ENCODE measurements around the gene PBRM1. TPM values are rescaled to one million over a fixed set of nuclear protein-coding genes. Genes with fewer than 3 reads are reported as not detected.

Gene PBRM1
- total and polyA plus RNA-seq, 7 donors, result 8.4 to 94.2 (median 82.8) TPM

DNA sequence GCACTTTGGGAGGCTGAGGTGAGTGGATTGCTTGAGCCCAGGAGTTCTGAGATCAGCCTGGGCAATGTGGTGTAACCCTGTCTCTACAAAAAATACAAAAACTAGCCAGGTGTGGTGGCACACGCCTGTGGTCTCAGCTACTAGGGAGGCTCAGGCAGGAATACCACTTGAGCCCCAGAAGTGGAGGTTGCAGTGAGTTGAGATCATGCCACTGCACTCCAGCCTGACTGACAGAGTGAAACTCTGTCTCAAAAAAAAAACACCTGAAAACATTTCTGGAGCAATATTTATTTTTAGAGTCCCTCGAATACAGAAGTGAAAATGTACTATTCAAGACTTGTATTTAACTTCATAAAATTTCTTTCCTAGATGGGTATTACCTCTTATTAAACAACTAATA is 24.8 kb upstream of the PBRM1 start:
- WGBS, 2 donors, result 77 to 83% methylated on average over 2 of the region's 2 CpGs
- H3K4me1 ChIP-seq, result peaks cover 0 to 23% (median 16%) of the 10 kb centered on the region in 4 donors
- no peak for DNase-seq

DNA sequence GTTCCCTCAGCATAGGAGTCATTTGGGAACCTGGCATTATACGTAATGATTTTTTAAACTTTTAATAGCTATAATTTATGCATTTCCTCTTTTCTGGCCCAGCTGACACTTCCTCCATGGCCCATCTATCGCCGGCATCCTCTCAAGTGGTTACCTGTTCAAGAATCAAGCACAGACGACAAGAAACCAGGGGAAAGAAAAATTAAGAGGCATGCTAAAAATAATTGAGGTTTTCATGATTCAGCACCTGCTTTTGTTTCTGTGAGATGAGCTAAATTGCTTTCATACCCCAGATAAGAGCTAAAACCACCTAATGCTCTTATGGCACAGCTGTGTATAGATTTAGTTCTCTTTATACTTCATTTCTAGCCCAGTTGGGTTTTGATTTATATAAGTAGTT is 21.9 kb upstream of the PBRM1 start:
- Histone ChIP-seq H3K4me3 (no peak overlapping the region), H3K4me1 (peaks cover 0 to 41% (median 31%) of the 10 kb centered on the region in 4 donors), H3K9me3 (no peaks in the 10 kb centered on the region), H3K36me3 (peaks cover 5 to 38% (median 11%) of the 10 kb centered on the region in 4 donors), H3K27ac (no peak overlapping the region), H3K27me3 (no peaks in the 10 kb centered on the region)
- intact Hi-C loops (cut with DNase I), result loop anchor here (5.0 kb wide), 1 partner anchor 170 kb away; the partner anchor contains the start of gene UQCC5
- TF ChIP-seq, protein P1, sequence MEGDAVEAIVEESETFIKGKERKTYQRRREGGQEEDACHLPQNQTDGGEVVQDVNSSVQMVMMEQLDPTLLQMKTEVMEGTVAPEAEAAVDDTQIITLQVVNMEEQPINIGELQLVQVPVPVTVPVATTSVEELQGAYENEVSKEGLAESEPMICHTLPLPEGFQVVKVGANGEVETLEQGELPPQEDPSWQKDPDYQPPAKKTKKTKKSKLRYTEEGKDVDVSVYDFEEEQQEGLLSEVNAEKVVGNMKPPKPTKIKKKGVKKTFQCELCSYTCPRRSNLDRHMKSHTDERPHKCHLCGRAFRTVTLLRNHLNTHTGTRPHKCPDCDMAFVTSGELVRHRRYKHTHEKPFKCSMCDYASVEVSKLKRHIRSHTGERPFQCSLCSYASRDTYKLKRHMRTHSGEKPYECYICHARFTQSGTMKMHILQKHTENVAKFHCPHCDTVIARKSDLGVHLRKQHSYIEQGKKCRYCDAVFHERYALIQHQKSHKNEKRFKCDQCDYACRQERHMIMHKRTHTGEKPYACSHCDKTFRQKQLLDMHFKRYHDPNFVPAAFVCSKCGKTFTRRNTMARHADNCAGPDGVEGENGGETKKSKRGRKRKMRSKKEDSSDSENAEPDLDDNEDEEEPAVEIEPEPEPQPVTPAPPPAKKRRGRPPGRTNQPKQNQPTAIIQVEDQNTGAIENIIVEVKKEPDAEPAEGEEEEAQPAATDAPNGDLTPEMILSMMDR (IDR thresholded peaks at IDR 0.05), result no peak
- no peak for TF ChIP-seq POLR2AphosphoS5 (IDR thresholded peaks at IDR 0.05)
- TF ChIP-seq EP300 (IDR thresholded peaks at IDR 0.05), result no peak
- no peak for TF ChIP-seq POLR2A (IDR thresholded peaks at IDR 0.05)
- no peak for DNase-seq
- WGBS, 2 donors, result 53 to 80% methylated on average over 4 of the region's 4 CpGs

More for the DNA sequence above, 24.8 kb upstream of the PBRM1 start:
- intact Hi-C loops (cut with DNase I), result no loop called here
- TF ChIP-seq POLR2A (IDR thresholded peaks at IDR 0.05), result no peak
- TF ChIP-seq POLR2AphosphoS5 (IDR thresholded peaks at IDR 0.05), result no peak
- TF ChIP-seq, protein P1 (IDR thresholded peaks at IDR 0.05), result no peak
- no peak for TF ChIP-seq EP300 (IDR thresholded peaks at IDR 0.05)
- Histone ChIP-seq H3K9me3 (no peaks in the 10 kb centered on the region), H3K27ac (no peak overlapping the region), H3K4me3 (no peak overlapping the region), H3K36me3 (peaks cover 5 to 39% (median 11%) of the 10 kb centered on the region in 4 donors), H3K27me3 (no peaks in the 10 kb centered on the region)

DNA sequence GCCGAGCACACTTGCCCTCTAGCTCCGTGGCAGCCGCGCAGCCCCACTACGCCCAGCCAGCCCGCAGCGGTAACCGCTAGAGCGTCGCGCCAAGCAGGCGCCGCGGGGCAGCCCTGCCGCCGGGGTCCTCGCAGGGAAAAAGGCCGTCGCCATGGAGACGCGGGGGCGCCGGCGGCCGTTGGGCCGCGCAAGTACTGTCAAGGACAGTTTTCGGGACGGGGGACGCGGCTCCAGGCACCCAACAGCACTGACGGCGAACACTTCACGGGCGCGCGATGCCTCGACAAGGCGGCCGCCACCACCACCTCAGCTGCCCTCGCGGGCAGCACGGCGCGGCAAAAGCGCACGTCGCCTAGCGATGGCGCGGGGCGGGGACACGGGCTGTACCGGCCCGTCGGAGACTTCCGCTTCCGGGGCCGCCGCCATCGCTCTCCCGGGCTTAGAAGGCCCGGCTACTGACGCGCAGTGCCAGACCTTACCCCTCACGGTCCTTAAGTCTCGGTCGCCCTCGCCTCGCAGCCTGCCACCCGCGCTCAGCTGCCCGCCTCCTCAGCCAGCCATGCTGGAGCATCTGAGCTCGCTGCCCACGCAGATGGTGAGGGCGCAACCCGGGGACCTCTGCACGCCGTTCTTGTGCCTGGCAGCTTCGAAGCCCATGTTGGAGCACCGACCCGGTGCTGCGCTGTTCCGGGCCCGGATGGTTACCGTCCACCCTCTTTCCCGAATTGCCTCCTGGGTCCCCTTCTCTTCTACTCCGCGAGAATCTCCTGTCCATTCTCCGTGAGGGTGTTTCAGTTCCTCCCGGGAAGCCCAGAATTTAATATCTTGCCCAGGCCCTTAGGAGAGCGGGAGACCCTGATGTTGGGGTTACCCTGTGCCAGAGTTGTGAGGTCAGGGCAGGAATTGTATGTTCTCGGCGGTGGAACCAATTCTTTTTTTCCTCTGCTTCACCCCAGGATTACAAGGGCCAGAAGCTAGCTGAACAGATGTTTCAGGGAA is 20.3 kb upstream of the PBRM1 start, which contains the start of the genes GLT8D1 and SPCS1:
GLT8D1 (minus strand) TSS at position 104 of the 999 bp plus-strand sequence. CDS start 5,331 bp downstream, outside the sequence.
SPCS1 (plus strand) TSS at position 419 of the 999 bp plus-strand sequence; CDS start at position 560, 141 bp downstream.
- peaks cover 0 to 42% (median 33%) of the 10 kb centered on the region in 4 donors for H3K4me1 ChIP-seq
- H3K36me3 ChIP-seq, result peaks cover 5 to 24% (median 11%) of the 10 kb centered on the region in 4 donors
- peak; percentile 89 for DNase-seq
- H3K27me3 ChIP-seq, result no peaks in the 10 kb centered on the region
- peak within 1 kb of the TSS; percentile 63 to 84 (median 68) for H3K4me3 ChIP-seq
- intact Hi-C loops (cut with DNase I), result loop anchor here (1.0 to 5.0 kb wide), 2 partner anchors 20 to 169 kb away; partner anchors contain the start of genes GNL3 and UQCC5
- no peak for TF ChIP-seq EP300 (IDR thresholded peaks at IDR 0.05)
- peak; percentile 53 to 63 for TF ChIP-seq POLR2A (IDR thresholded peaks at IDR 0.05)
- peak; percentile 76 to 90 (median 88) for TF ChIP-seq POLR2AphosphoS5 (IDR thresholded peaks at IDR 0.05)
- TF ChIP-seq, protein P1 (IDR thresholded peaks at IDR 0.05), result no peak
- H3K27ac ChIP-seq, result peak within 1 kb of the TSS; percentile 86 to 91 (median 88)
- WGBS, 2 donors, result 0% methylated on average over 94 of the region's 94 CpGs
- H3K9me3 ChIP-seq, result no peaks in the 10 kb centered on the region

DNA sequence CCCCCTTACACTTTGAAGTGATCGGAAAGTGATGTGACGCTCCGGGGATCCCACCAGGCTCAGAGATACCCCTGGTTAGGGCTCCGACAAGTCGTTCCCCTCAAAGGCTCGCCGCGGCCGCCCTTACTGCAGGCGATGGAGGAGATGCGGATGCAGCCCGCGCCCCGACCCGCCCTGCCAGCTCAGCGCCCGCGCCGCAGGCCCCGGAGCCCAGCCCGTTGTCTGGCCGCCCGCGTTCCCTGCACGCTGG is 19.6 kb upstream of the PBRM1 start:
- H3K27ac ChIP-seq, result peak overlapping the region; percentile 86 to 91 (median 88)
- peaks cover 5 to 21% (median 11%) of the 10 kb centered on the region in 4 donors for H3K36me3 ChIP-seq
- TF ChIP-seq EP300 (IDR thresholded peaks at IDR 0.05), result no peak
- TF ChIP-seq, protein P1 (IDR thresholded peaks at IDR 0.05), result no peak
- no peaks in the 10 kb centered on the region for H3K27me3 ChIP-seq
- H3K4me3 ChIP-seq, result peak overlapping the region; percentile 63 to 84 (median 68)
- H3K4me1 ChIP-seq, result peaks cover 0 to 42% (median 33%) of the 10 kb centered on the region in 4 donors
- intact Hi-C loops (cut with DNase I), result loop anchor here (1.0 to 5.0 kb wide), 2 partner anchors 19 to 168 kb away; partner anchors contain the start of genes GNL3 and UQCC5
- WGBS, 2 donors, result 1% methylated on average over 25 of the region's 25 CpGs
- no peaks in the 10 kb centered on the region for H3K9me3 ChIP-seq
- no peak for DNase-seq
